ENCODE measurements around the gene TMEM132E. TPM values are rescaled to one million over a fixed set of nuclear protein-coding genes. Genes with fewer than 3 reads are reported as not detected.

Gene TMEM132E
- total and polyA plus RNA-seq, 7 donors: 0.01 to 0.26 (median 0.03) TPM; not detected in 4

- Histone ChIP-seq H3K4me3 (no peak overlapping the region), H3K36me3 (ENCODE audit: insufficient read depth in 1 of 2, low read depth in 1 of 2) (no peaks in the 10 kb centered on the region), H3K4me1 (no peaks in the 10 kb centered on the region), H3K27me3 (ENCODE audit: insufficient read depth in 3 of 3, low read length in 2 of 3) (peaks cover 0 to 75% (median 6%) of the 10 kb centered on the region in 3 donors), H3K9me3 (no peaks in the 10 kb centered on the region), H3K27ac (no peak overlapping the region)
- TF ChIP-seq, protein P1, sequence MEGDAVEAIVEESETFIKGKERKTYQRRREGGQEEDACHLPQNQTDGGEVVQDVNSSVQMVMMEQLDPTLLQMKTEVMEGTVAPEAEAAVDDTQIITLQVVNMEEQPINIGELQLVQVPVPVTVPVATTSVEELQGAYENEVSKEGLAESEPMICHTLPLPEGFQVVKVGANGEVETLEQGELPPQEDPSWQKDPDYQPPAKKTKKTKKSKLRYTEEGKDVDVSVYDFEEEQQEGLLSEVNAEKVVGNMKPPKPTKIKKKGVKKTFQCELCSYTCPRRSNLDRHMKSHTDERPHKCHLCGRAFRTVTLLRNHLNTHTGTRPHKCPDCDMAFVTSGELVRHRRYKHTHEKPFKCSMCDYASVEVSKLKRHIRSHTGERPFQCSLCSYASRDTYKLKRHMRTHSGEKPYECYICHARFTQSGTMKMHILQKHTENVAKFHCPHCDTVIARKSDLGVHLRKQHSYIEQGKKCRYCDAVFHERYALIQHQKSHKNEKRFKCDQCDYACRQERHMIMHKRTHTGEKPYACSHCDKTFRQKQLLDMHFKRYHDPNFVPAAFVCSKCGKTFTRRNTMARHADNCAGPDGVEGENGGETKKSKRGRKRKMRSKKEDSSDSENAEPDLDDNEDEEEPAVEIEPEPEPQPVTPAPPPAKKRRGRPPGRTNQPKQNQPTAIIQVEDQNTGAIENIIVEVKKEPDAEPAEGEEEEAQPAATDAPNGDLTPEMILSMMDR (IDR thresholded peaks at IDR 0.05): no peak
- ATAC-seq (no peak), DNase-seq (no peak)
- intact Hi-C loops (cut with DNase I): no loop called here
- WGBS, 3 donors: 15 to 25% (median 20%) methylated on average over 12 of the region's 12 CpGs
Observed at GRCh38 chr17:34571428-34572130, 7.8 kb upstream of the TMEM132E start.

GRCh38 chr17:34572483-34572882, 6.9 kb upstream of the TMEM132E start:
- Histone ChIP-seq H3K27ac (no peak overlapping the region), H3K36me3 (ENCODE audit: insufficient read depth in 1 of 2, low read depth in 1 of 2) (no peaks in the 10 kb centered on the region), H3K4me1 (no peaks in the 10 kb centered on the region), H3K27me3 (ENCODE audit: insufficient read depth in 3 of 3, low read length in 2 of 3) (peaks cover 0 to 81% (median 4%) of the 10 kb centered on the region in 3 donors), H3K9me3 (no peaks in the 10 kb centered on the region), H3K4me3 (no peak overlapping the region)
- DNase-seq (no peak), ATAC-seq (no peak)
- TF ChIP-seq, protein P1 (IDR thresholded peaks at IDR 0.05): no peak
- 60 to 69% (median 68%) methylated on average over 1 of the region's 1 CpG for WGBS, 3 donors
- intact Hi-C loops (cut with DNase I): no loop called here

DNA sequence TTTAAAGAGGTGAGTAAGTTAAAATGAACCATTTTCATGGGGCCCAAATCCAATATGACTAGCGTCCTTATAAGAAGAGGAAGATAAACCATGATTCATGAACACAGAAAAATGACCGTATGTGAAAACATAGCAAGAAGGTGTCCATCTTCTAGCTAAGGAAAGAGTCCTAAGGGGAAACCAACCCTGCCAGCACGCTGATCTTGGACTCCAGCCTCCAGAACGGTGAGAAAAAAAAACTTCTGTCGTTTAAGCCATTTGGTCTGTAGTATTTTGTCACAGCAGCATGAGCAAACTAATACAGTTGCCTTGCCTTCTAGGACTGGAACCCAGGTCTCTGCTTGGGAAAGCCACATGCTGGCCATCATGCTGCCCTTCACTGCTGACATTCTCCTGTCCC, 4.2 kb upstream of the TMEM132E start:
- WGBS, 3 donors: 72 to 85% (median 79%) methylated on average over 5 of the region's 5 CpGs
- TF ChIP-seq, protein P1 (IDR thresholded peaks at IDR 0.05): no peak
- Histone ChIP-seq H3K27me3 (ENCODE audit: insufficient read depth in 3 of 3, low read length in 2 of 3) (peaks cover 0 to 89% (median 12%) of the 10 kb centered on the region in 3 donors), H3K4me3 (no peak overlapping the region), H3K36me3 (ENCODE audit: insufficient read depth in 1 of 2, low read depth in 1 of 2) (no peaks in the 10 kb centered on the region), H3K27ac (no peak overlapping the region), H3K4me1 (peaks cover 15% of the 10 kb centered on the region), H3K9me3 (no peaks in the 10 kb centered on the region)
- DNase-seq (no peak), ATAC-seq (no peak)
- intact Hi-C loops (cut with DNase I): no loop called here

- ATAC-seq: no peak
- H3K4me1 ChIP-seq: peaks cover 28% of the 10 kb centered on the region
- WGBS, 3 donors: 23 to 45% (median 42%) methylated on average over 3 of the region's 3 CpGs
- no peak overlapping the region for H3K27ac ChIP-seq
- H3K4me3 ChIP-seq: no peak overlapping the region
- H3K36me3 ChIP-seq (ENCODE audit: insufficient read depth in 1 of 2, low read depth in 1 of 2): no peaks in the 10 kb centered on the region
- TF ChIP-seq, protein P1 (IDR thresholded peaks at IDR 0.05): no peak
- H3K9me3 ChIP-seq: no peaks in the 10 kb centered on the region
- no peak for DNase-seq
- peaks cover 0 to 95% (median 20%) of the 10 kb centered on the region in 3 donors for H3K27me3 ChIP-seq (ENCODE audit: insufficient read depth in 3 of 3, low read length in 2 of 3)
- intact Hi-C loops (cut with DNase I): no loop called here
Observed at GRCh38 chr17:34578016-34578415, 1.4 kb upstream of the TMEM132E start.

DNA sequence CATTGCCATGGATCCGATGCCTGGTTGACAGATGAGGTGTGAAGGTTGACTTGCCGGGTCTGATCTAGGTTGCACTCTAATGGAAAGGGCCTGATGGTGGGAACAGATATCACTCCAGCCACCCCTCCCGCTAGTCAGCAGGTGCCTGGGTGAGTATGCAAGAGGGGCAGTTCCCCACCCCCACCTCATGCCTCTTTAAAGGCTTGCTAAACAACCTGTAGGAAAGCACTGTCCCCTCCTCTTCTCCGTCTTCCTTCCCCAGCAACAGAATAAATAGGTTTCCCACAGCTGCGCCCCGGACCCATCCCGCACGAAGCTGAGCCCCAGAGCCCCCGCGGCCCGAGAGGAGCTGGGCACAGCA, 746 bp upstream of the TMEM132E start:
- TF ChIP-seq, protein P1 (IDR thresholded peaks at IDR 0.05): no peak
- 7 to 10% (median 9%) methylated on average over 11 of the region's 11 CpGs for WGBS, 3 donors
- Histone ChIP-seq H3K27ac (no peak overlapping the region), H3K4me3 (peak overlapping the region; percentile 72), H3K36me3 (ENCODE audit: insufficient read depth in 1 of 2, low read depth in 1 of 2) (no peaks in the 10 kb centered on the region), H3K9me3 (no peaks in the 10 kb centered on the region), H3K27me3 (ENCODE audit: insufficient read depth in 3 of 3, low read length in 2 of 3) (peaks cover 0 to 96% (median 20%) of the 10 kb centered on the region in 3 donors), H3K4me1 (peaks cover 28% of the 10 kb centered on the region)
- DNase-seq (no peak), ATAC-seq (no peak)
- intact Hi-C loops (cut with DNase I): no loop called here

All from psoas muscle (tissue), 8 donors.